GM18868 (cell line): ENCODE measurements around the gene PTPRR.

Experiments
- ATAC-seq: cut with Tn5 transposase; IDR thresholded peaks from one replicate; pipeline ENCODE4 v1.9.1; 2021; ENCODE audit warnings: mild to moderate bottlenecking, moderate library complexity; ENCODE audit not compliant: unreplicated experiment

The PTPRR gene

GRCh38 chr12:70706611-70707010 lies 213.9 kb downstream of the PTPRR start:
- no peak for ATAC-seq

- no peak for ATAC-seq
Observed at GRCh38 chr12:70698345-70698744, 222.2 kb downstream of the PTPRR start.

GRCh38 chr12:70695361-70696023 lies 225.0 kb downstream of the PTPRR start:
- no peak for ATAC-seq

GRCh38 chr12:70692681-70693288 lies 227.8 kb downstream of the PTPRR start:
- no peak for ATAC-seq

GRCh38 chr12:70691018-70691672 lies 229.4 kb downstream of the PTPRR start:
- ATAC-seq, result no peak

GRCh38 chr12:70686907-70687306 lies 233.6 kb downstream of the PTPRR start:
- no peak for ATAC-seq

GRCh38 chr12:70686299-70686698 lies 234.2 kb downstream of the PTPRR start:
- no peak for ATAC-seq

- ATAC-seq, result no peak
Observed at GRCh38 chr12:70683976-70684375, 236.6 kb downstream of the PTPRR start.

- ATAC-seq, result no peak
Observed at GRCh38 chr12:70671698-70672097, 248.8 kb downstream of the PTPRR start.

GRCh38 chr12:70670948-70671347 lies 249.6 kb downstream of the PTPRR start:
- no peak for ATAC-seq

- ATAC-seq, result no peak
Observed at GRCh38 chr12:70667253-70667652, 253.3 kb downstream of the PTPRR start.

GRCh38 chr12:70666364-70666763 lies 254.2 kb downstream of the PTPRR start:
- no peak for ATAC-seq

GRCh38 chr12:70664465-70664881 lies 256.1 kb downstream of the PTPRR start:
- ATAC-seq, result no peak

- no peak for ATAC-seq
Observed at GRCh38 chr12:70663838-70664237, 256.7 kb downstream of the PTPRR start.

- no peak for ATAC-seq
Observed at GRCh38 chr12:70661466-70662161, 258.9 kb downstream of the PTPRR start.

- no peak for ATAC-seq
Observed at GRCh38 chr12:70660620-70661219, 259.8 kb downstream of the PTPRR start.

GRCh38 chr12:70660002-70660604 lies 260.4 kb downstream of the PTPRR start:
- ATAC-seq, result no peak

GRCh38 chr12:70659077-70659606 lies 261.4 kb downstream of the PTPRR start:
- no peak for ATAC-seq

- ATAC-seq, result no peak
Observed at GRCh38 chr12:70657616-70658286, 262.8 kb downstream of the PTPRR start.

- ATAC-seq, result no peak
Observed at GRCh38 chr12:70652451-70652850, 268.1 kb downstream of the PTPRR start.
